Hypothalamus (tissue), 51 donors: ENCODE measurements around the gene HP1BP3.
A peak's percentile ranks its signal among the peaks of the same experiment; 100 is the strongest.
"Not testable (repeated sequence)": the region's sequence is repeated elsewhere in the genome, so short reads cannot be mapped to it uniquely, and the experiment has no call there.

Experiments
- DNase-seq, 51 donors: peaks; one replicate each; lab custom pipeline; 2025; lab: John Stamatoyannopoulos, UW

The HP1BP3 gene

DNA sequence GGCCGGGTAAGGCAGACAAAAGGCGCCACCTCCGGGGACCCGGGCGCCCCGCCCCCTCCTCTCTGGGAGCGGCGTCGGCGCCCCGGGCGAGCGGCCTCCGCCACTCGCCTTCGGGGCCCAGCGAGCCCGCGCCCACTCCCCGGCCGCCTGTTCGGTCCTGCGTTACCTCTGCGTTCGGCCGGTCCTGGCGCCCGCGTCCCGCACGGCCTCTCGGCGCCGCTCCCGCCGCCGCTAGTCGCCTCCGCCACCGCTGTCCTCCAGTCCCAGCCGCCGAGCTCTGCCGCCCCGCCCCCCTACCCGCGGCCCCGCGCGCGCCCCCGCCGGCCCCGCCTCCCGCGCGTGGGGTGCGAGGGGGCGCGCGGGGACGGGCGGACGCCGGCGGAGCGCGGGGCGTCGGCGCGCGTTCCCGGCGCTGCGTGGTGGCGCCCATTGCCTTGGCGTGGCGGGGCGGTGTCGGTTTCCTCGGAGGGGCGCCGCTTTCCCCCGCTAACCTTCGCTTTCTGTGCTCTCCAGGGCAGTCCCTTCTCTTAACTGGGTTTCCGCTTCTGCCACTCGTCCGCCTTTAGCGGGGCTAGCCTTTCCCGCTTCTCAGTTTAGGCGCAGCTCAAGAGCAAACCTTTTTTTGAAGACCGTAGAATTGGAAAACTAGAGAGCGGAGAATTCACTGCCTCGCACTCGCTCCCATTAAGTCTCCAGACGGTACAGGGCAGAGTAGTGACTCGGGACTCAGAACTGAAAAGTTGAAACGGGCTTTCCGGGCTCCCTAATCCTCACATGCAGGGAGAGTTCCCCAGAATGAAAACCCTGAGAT lies at the start of gene HP1BP3:
TSS of gene HP1BP3 (minus strand) at position 279 of the 811 bp plus-strand sequence. CDS start 6,867 bp downstream, outside the sequence.
- peak in 48 of 51 donors; percentile 17 to 89 (median 68) for DNase-seq

GRCh38 chr1:20836230-20836629 lies 49.1 kb upstream of the HP1BP3 start:
- DNase-seq = no peak

DNA sequence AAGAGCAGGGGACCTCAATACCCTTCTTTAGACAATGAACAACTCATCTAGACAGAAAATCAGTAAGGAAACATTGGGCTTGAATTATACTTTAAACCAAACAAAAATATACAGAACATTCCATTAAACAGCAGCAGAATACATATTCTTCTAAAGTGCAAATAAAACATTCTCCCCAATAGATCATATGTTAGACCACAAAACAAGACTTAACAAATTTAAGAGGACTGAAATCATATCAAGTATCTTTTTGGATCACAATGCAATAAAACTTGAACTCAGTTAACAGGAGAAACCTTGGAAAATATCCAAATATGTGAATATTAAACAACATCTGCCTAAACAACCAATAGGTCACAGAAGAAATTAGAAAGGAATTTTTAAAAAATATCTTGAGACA lies 47.7 kb upstream of the HP1BP3 start:
- no peak for DNase-seq

DNA sequence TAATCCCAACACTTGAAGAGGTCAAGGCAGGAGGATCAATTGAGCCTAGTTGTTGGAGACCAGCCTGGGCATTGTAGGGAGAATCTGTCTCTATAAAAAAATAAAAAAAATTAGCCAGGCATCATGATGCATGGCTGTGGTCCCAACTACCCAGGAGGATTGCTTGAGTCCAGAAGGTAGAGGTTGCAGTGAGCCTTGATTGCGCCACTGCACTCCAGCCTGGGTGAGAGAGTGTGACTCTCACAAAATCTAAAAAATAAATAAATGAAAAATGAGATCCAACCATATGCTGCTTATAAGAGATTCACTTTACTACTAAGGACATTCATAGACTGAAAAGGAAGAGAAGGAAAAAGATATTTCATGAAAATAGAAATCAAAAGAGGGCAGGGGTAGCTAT lies 47.1 kb upstream of the HP1BP3 start:
- DNase-seq = no peak

DNA sequence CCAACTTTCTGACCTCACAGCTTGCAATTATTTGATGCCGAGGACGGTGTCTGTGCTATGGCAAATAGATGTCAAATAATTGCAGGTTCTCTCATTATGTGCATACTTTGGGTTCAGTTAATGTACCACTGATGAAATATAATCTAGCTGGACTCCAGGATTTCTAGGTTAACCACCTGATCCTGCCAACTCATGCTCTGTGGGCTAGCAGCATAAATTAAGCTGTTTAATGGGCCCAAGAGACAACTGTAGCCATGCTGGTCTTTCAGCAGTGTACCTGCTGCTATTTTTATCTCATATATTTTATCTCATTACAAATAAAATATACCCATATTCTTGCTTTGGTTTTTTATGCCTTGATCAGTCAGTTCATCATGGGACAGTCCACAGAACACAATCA lies 43.3 kb upstream of the HP1BP3 start:
- no peak for DNase-seq

GRCh38 chr1:20829946-20830345 lies 42.8 kb upstream of the HP1BP3 start:
- DNase-seq = no peak

- no peak for DNase-seq
Measured at GRCh38 chr1:20829531-20829930, 42.4 kb upstream of the HP1BP3 start.

GRCh38 chr1:20823845-20824244 lies 36.7 kb upstream of the HP1BP3 start:
- no peak for DNase-seq

DNA sequence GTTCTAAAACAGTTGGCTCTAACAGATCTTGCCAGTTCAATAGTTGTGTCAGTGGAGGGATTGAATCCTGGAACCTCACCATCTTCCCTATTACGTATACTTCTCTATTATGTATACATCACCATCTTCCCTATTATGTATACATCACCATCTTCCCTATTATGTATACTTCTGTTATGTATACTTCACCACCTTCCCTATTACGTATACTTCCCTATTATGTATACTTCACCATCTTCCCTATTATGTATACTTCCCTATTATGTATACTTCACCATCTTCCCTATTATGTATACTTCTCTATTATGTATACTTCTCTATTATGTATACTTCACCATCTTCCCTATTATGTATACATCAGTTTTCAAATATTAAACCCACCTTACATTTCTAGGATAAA lies 34.4 kb upstream of the HP1BP3 start:
- no peak for DNase-seq

DNA sequence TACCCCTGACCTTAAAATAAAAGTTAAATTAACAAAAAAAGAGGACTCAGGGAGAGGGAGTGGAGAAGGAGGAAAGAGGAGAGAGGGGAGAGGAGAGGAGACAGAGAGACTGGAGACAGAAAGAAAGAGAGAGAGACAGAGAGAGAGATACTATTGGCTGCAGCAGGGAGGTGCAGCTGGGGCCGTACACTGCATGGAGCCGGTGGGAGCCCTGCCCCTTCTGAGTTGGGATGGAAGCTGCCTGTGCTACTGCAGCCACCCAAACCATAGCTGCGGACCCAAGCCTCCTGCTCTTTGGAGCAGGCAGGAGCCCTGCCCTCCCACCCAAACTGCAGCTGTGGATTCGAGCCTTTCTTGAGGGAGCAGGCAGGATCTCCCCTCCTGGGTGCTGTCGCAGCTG lies 32.7 kb upstream of the HP1BP3 start:
- no peak for DNase-seq

- DNase-seq = no peak
Measured at GRCh38 chr1:20814534-20814871, 27.4 kb upstream of the HP1BP3 start.

- DNase-seq = no peak
Measured at GRCh38 chr1:20811916-20812315, 24.8 kb upstream of the HP1BP3 start.

- no peak for DNase-seq
Measured at GRCh38 chr1:20793236-20793635, 6.1 kb upstream of the HP1BP3 start.

DNA sequence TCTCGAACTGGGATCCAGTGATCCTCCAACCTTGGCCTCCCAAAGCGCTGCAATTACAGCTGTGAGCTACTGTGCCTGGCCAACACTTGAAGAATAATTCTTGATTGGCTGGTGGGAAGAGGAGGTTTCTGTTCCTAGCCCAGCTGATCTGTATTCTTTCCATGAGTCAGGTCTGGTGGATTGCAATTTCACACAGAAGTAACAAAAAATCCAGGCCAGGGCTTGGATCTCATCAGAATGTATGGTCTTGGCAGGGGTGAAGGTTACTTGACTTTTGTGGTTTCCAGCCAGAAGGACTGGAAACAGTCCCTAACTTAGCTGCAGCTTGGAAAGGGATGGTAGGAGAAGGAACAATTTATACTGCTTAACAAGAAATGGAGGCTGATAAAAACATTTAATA lies 5.1 kb upstream of the HP1BP3 start:
- DNase-seq = no peak

- DNase-seq = no peak
Measured at GRCh38 chr1:20790785-20791184, 3.7 kb upstream of the HP1BP3 start.

- DNase-seq = not testable (repeated sequence)
Measured at GRCh38 chr1:20789598-20789997, 2.5 kb upstream of the HP1BP3 start.

DNA sequence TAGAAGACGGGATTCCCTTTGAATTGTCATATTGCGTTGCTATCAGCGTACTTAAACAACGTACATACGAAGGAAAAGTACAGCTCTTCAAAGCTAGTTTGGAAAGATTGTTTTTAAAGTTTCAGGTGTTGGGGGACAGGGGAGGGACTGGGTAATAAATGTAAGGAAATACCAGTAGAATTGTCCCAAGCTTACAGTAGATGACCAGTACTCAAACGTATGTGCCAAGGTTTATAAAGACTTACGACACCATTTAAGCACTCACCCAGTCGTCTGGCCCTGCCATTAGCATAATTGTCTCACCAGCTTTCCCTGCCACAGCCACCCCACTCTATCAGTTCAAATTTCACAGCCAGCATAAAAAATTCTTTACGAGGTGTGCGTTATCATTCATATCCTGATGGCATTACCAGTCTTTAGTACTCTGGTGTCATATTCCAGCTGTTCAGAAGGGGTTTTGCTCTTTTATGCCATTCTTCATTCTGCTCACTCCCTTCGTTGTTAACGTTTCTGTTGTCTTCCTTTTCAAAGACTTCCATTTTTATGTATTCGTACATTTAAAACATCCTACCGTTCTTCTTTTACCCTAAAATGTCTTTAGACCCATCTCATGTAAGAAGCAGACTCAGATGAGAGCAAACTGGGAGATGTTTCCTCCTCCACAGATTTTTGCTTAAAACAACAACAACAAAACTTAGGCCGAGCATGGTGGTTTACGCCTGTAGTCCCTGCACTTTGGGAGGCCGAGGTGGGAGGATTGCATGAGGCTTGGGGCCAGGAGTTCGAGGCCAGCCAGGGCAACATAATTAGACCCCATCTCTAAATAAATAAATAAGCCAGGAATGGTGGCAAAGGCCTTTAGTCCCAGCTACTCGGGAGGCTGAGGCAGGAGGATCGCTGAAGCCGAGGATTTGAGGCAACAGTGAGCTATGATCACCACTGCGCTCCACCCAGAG lies 1.0 kb upstream of the HP1BP3 start:
- no peak for DNase-seq

DNA sequence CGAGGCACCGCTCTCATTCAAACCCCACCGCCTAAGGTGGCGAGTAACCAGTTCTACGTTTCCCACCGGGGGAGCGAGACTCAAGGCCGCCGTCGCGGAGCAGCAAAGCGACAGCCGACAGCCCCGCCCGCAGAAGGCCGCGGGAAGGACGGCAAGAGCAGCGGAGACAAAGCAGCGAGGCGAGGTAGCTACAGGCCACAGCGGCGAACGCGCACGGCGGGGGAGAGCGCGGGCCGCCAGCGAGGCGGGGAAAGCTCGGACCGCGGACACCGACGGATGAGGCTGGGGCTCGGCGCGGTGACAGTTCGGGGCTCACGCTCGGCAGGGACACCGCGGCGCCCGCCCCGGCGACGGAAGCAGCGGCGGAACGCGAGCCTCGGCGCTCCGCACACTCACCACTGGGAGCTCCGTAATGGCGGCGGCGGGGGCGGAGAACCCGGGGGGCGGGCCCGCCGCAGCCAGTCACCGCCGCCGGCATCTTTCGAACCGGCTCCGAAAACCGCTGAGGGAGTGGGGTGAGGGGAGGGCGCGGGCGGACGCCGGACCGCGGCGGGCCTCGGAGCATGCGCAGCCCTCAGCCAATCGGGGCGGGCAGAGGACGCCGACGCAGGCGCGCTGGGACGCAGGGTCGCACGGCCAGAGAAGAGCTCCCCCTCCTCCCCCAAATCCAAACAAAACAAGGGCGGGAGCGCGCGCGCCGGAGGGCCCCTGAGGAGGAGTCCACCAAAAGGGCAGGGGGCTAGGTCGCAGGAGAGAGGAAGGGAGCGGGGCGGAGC lies 666 bp downstream of the HP1BP3 start:
- peak; percentile 63 to 97 (median 91) for DNase-seq

- DNase-seq = peak in 4 of 51 donors; percentile 49 to 65 (median 62)
Measured at GRCh38 chr1:20785907-20786252, 1.2 kb downstream of the HP1BP3 start.

- no peak for DNase-seq
Measured at GRCh38 chr1:20775700-20776099, 11.4 kb downstream of the HP1BP3 start.

GRCh38 chr1:20771780-20772179 lies 15.3 kb downstream of the HP1BP3 start:
- DNase-seq = no peak
